HepG2 (cell line): ENCODE results near the gene DEFB127. TPM values are rescaled to one million over a fixed set of nuclear protein-coding genes. Genes with fewer than 3 reads are reported as not detected.

Experiments used
- ATAC-seq: fragments of 200-7000 bp; cut with Tn5 transposase; 3 replicates; pipeline ENCODE4 v1.9.1; 2020; ENCODE audit warnings: mild to moderate bottlenecking, moderate library complexity
- BruUV-seq: library from RNA; stranded (reverse); fragments of 400-500 nt; replicated peaks from 2 replicates; lab custom pipeline; 2021; lab: Mats Ljungman, UMichigan
- CTCF ChIA-PET: fragments of 300-600 bp; formaldehyde crosslinking; extraction: SDS; loops from one replicate; lab custom pipeline; 2021; ENCODE audit warnings: low total read pairs, inconsistent platforms, low intra/inter-chr PET ratio; lab: Yijun Ruan, JAX
- POLR2A ChIA-PET: fragments of 350-600 bp; sonication (Branson Sonifier 250); formaldehyde crosslinking; loops from one replicate; lab custom pipeline; 2020; ENCODE audit warnings: antibody characterized with exemption, inconsistent platforms; lab: Yijun Ruan, JAX
- DNase-seq: peaks from one replicate; pipeline ENCODE4 v3.0.0-alpha.2; 2015; ENCODE audit warnings: low spot score
- FAIRE-seq: peaks from 3 replicates; lab custom pipeline; 2011; peaks lifted over from hg19 to GRCh38; lab: Jason Lieb, UNC
- H2AFZ ChIP-seq: one replicate; pipeline ENCODE4 v1.6.1; 2011; ENCODE audit warnings: low read length, inconsistent platforms
- H3K27ac ChIP-seq: fragments of 300-600 bp; 3 replicates; pipeline ENCODE4 v1.8.0; 2011; ENCODE audit warnings: mixed run types, mild to moderate bottlenecking, mixed read lengths, low read length, inconsistent platforms; ENCODE audit not compliant: insufficient read depth; ENCODE audit errors: extremely low read length
- H3K27me3 ChIP-seq, 2 experiments: fragments of 200-600 bp in 1 of 2; 2 replicates in 1 of 2; 3 replicates in 1 of 2; pipeline versions ENCODE4 v1.6.0 to v1.8.0; 2011; ENCODE audit warnings: low read length in 2 of 2, mild to moderate bottlenecking in 2 of 2, moderate library complexity in 2 of 2, inconsistent platforms in 1 of 2; ENCODE audit not compliant: insufficient read depth in 2 of 2, control insufficient read depth in 1 of 2
- H3K36me3 ChIP-seq, 2 experiments: fragments of 200-600 bp in 1 of 2; replicated peaks in 1 of 2; 2 replicates in 1 of 2; 3 replicates in 1 of 2; pipeline versions ENCODE4 v1.5.1 to v1.8.0; 2011; ENCODE audit warnings: low read length in 2 of 2, inconsistent platforms in 1 of 2; ENCODE audit not compliant: insufficient read depth in 2 of 2, control insufficient read depth in 1 of 2
- H3K4me1 ChIP-seq: 2 replicates; pipeline ENCODE4 v1.5.1; 2012; ENCODE audit warnings: low read length, inconsistent platforms; ENCODE audit not compliant: insufficient read depth
- H3K4me2 ChIP-seq: 2 replicates; pipeline ENCODE4 v1.6.0; 2011; ENCODE audit warnings: low read depth, low read length, inconsistent platforms
- H3K4me3 ChIP-seq, 3 experiments: fragments of 200-600 bp in 1 of 3; sonication (generic), shearing (Covaris generic) in 1 of 3; replicated peaks in 1 of 3; 2 replicates each; pipeline ENCODE4 v1.5.1; 2011 to 2016; ENCODE audit warnings: low read length in 3 of 3, inconsistent platforms in 2 of 3, low read depth in 2 of 3, mild to moderate bottlenecking in 2 of 3, control low read depth in 1 of 3, mixed read lengths in 1 of 3; ENCODE audit not compliant: insufficient read depth in 1 of 3
- H3K79me2 ChIP-seq: one replicate; pipeline ENCODE4 v1.6.1; 2011; ENCODE audit warnings: low read length, inconsistent platforms; ENCODE audit not compliant: insufficient read depth
- H3K9ac ChIP-seq: 2 replicates; pipeline ENCODE4 v1.6.0; 2011; ENCODE audit warnings: mild to moderate bottlenecking, low read depth, low read length, inconsistent platforms; ENCODE audit not compliant: insufficient read depth
- H3K9me3 ChIP-seq: 2 replicates; pipeline ENCODE4 v1.5.1; 2012; ENCODE audit warnings: mild to moderate bottlenecking, low read length
- H4K20me1 ChIP-seq: 2 replicates; pipeline ENCODE4 v1.6.0; 2011; ENCODE audit warnings: inconsistent platforms, mild to moderate bottlenecking, low read length, moderate library complexity; ENCODE audit not compliant: insufficient read depth
- ADNP ChIP-seq: sonication (generic); formaldehyde crosslinking; IDR thresholded peaks from 2 replicates; pipeline ENCODE4 v1.4.0; 2020; ENCODE audit warnings: missing genetic modification reagents
- ATF7 ChIP-seq, 2 experiments: fragments of 450-650 bp in 1 of 2; sonication (generic) in 1 of 2; formaldehyde crosslinking in 1 of 2; IDR thresholded peaks; 2 replicates each; pipeline versions ENCODE4 v1.4.0 to v1.6.1; 2016 to 2020; ENCODE audit warnings: antibody characterized with exemption in 1 of 2, mild to moderate bottlenecking in 1 of 2, missing genetic modification reagents in 1 of 2
- CREB1 ChIP-seq, 2 experiments: fragments of 450-650 bp in 1 of 2; IDR thresholded peaks; 2 replicates each; pipeline ENCODE4 v1.6.1; 2016 to 2017; ENCODE audit warnings: control low read depth in 1 of 2, mild to moderate bottlenecking in 1 of 2, missing compliant biosample characterization in 1 of 2, missing genetic modification characterization in 1 of 2
- ZNF678 ChIP-seq: sonication (generic); formaldehyde crosslinking; IDR thresholded peaks from 2 replicates; pipeline ENCODE4 v1.4.0; 2020; ENCODE audit warnings: mild to moderate bottlenecking, missing genetic modification reagents
- WGBS: methylation state at CpG from one replicate; pipeline ENCODE4 v1.1.6; 2017; ENCODE audit warnings: low lambda C conversion rate; 5-methylcytosine and 5-hydroxymethylcytosine counted together
- in situ Hi-C: cut with HindIII; loops from 2 replicates; pipeline ENCODE4 v1.10.0; 2017; ENCODE audit warnings: low pct_unique_long_range_greater_than_20kb; ENCODE audit not compliant: extremely low pct_ligation_motif_present
- intact Hi-C: fragments of 100-400 bp; cut with micrococcal nuclease; formaldehyde crosslinking; loops from one replicate; pipeline ENCODE4 v1.10.0; 2022; ENCODE audit not compliant: unreplicated experiment
- polyA plus RNA-seq, 8 experiments: library from polyadenylated mRNA; depleted of rRNA in 3 of 8; stranded (reverse) in 7 of 8; unstranded in 1 of 8; fragments of >200 nt; fragmentation: Illumina TruSeq in 4 of 8; extraction: Trizol in 4 of 8; gene quantifications; 2 replicates each; pipeline versions ENCODE4 v1.2.1 to v1.2.3, GENCODE V29; 2011 to 2016; ENCODE audit warnings: low read depth in 4 of 8, missing spikeins in 1 of 8, mixed read lengths in 1 of 8; ENCODE audit not compliant: insufficient read depth in 1 of 8
- total RNA-seq, 5 experiments: library from RNA; depleted of rRNA; stranded (reverse); fragments of >200 nt; fragmentation: Illumina TruSeq; extraction: Trizol; gene quantifications; 2 replicates each; pipeline ENCODE4 v1.2.3, GENCODE V29; 2016; ENCODE audit warnings: low read depth in 1 of 5
- TF ChIP-seq, protein P1 (sequence below), 2 experiments: fragments of 450-650 bp in 1 of 2; sonication (generic) in 1 of 2; formaldehyde crosslinking in 1 of 2; IDR thresholded peaks; 2 replicates each; pipeline versions ENCODE4 v1.6.1 to v1.8.0; 2016 to 2022; ENCODE audit warnings: antibody characterized with exemption in 1 of 2, mild to moderate bottlenecking in 1 of 2, missing genetic modification reagents in 1 of 2

Gene DEFB127
- total and polyA plus RNA-seq, 2 of the 13 experiments (the other 11 are each of a cell fraction or from before 2014, with no cell fraction given) = not detected

DNA sequence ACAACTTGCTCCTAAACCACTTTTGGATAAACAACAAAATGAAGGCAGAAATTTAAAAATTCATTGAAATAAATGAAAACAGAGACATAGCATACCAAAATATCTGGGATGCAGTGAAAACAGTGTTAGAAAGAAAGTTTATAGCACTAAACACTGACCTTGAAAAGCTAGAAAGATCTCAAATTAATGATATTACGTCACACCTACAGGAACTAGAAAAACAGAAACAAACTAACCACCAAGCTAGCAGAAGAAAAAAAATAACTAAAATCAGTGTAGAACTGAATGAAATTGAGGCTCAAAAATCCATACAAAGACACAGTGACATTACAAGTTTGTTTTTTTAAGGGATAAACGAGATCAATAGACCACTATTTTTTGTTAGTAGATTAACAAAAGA is 27.0 kb downstream of the DEFB127 start:
- Histone ChIP-seq H3K27me3 (no peaks in the 10 kb centered on the region; a peak in 1 of 5 replicates), H3K4me1 (no peaks in the 10 kb centered on the region), H2AFZ (no peak overlapping the region), H3K9ac (no peak overlapping the region), H3K27ac (no peak overlapping the region), H3K4me2 (no peak overlapping the region), H3K9me3 (no peaks in the 10 kb centered on the region; the same call in 1 of the 2 replicates), H3K79me2 (no peaks in the 10 kb centered on the region), H3K36me3 (no peaks in the 10 kb centered on the region), H4K20me1 (no peaks in the 10 kb centered on the region), H3K4me3 (no peak overlapping the region)
- TF ChIP-seq ATF7 (IDR thresholded peaks at IDR 0.05) (peak; percentile 92), ATF7 (CRISPR knock-in tag; IDR thresholded peaks at IDR 0.05) (no peak), CREB1 (IDR thresholded peaks at IDR 0.05) (peak; percentile 86), CREB1 (CRISPR knock-in tag; IDR thresholded peaks at IDR 0.05) (no peak), ZNF678 (CRISPR knock-in tag) (no peak), ADNP (CRISPR knock-in tag) (no peak)
- TF ChIP-seq, protein P1, sequence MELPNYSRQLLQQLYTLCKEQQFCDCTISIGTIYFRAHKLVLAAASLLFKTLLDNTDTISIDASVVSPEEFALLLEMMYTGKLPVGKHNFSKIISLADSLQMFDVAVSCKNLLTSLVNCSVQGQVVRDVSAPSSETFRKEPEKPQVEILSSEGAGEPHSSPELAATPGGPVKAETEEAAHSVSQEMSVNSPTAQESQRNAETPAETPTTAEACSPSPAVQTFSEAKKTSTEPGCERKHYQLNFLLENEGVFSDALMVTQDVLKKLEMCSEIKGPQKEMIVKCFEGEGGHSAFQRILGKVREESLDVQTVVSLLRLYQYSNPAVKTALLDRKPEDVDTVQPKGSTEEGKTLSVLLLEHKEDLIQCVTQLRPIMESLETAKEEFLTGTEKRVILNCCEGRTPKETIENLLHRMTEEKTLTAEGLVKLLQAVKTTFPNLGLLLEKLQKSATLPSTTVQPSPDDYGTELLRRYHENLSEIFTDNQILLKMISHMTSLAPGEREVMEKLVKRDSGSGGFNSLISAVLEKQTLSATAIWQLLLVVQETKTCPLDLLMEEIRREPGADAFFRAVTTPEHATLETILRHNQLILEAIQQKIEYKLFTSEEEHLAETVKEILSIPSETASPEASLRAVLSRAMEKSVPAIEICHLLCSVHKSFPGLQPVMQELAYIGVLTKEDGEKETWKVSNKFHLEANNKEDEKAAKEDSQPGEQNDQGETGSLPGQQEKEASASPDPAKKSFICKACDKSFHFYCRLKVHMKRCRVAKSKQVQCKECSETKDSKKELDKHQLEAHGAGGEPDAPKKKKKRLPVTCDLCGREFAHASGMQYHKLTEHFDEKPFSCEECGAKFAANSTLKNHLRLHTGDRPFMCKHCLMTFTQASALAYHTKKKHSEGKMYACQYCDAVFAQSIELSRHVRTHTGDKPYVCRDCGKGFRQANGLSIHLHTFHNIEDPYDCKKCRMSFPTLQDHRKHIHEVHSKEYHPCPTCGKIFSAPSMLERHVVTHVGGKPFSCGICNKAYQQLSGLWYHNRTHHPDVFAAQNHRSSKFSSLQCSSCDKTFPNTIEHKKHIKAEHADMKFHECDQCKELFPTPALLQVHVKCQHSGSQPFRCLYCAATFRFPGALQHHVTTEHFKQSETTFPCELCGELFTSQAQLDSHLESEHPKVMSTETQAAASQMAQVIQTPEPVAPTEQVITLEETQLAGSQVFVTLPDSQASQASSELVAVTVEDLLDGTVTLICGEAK (IDR thresholded peaks at IDR 0.05) = 0 out of 2 replicates have a peak, but pooled peaks have one; percentile 8
- TF ChIP-seq, protein P1 (CRISPR knock-in tag; IDR thresholded peaks at IDR 0.05) = no peak
- intact Hi-C loops (no loop called here), in situ Hi-C loops (no loop called here)
- no TSS peak for BruUV-seq
- FAIRE-seq (no peak), ATAC-seq (no peak), DNase-seq (no peak)
- ChIA-PET POLR2A (no interaction called here), CTCF (no interaction called here)
- WGBS = 1% methylated on average over 2 of the region's 2 CpGs
